ENCODE measurements around the gene CEP70. TPM values are rescaled to one million over a fixed set of nuclear protein-coding genes. Genes with fewer than 3 reads are reported as not detected.
"Not testable (repeated sequence)": the region's sequence is repeated elsewhere in the genome, so short reads cannot be mapped to it uniquely, and the experiment has no call there.

Gene CEP70
- total RNA-seq, 1 donor from 2014 or later: 22.0 TPM

- intact Hi-C loops (cut with DNase I): loop anchor here (10.0 kb wide), 1 partner anchor 237 kb away; the partner anchor contains the start of gene PIK3CB
- DNase-seq (ENCODE audit: low spot score): not testable (repeated sequence)
Observed at GRCh38 chr3:138597186-138597976, 3.3 kb upstream of the CEP70 start.

- intact Hi-C loops (cut with DNase I): loop anchor here (1.0 to 10.0 kb wide), 7 partner anchors 14 to 320 kb away; partner anchors contain the start of genes FAIM, MRAS and PIK3CB
- no peak for DNase-seq (ENCODE audit: low spot score)
Observed at GRCh38 chr3:138594935-138595610, 1.0 kb upstream of the CEP70 start.

- DNase-seq (ENCODE audit: low spot score): no peak
- intact Hi-C loops (cut with DNase I): loop anchor here (1.0 to 10.0 kb wide), 7 partner anchors 15 to 322 kb away; partner anchors contain the start of genes FAIM, MRAS and PIK3CB
Observed at GRCh38 chr3:138593488-138594149, 441 bp downstream of the CEP70 start.

- DNase-seq (ENCODE audit: low spot score): no peak
- intact Hi-C loops (cut with DNase I): loop anchor here (5.0 to 10.0 kb wide), 5 partner anchors 99 to 259 kb away; partner anchors contain the start of genes MRAS and PIK3CB
Observed at GRCh38 chr3:138591392-138591791, 2.7 kb downstream of the CEP70 start.

- DNase-seq (ENCODE audit: low spot score): no peak
- intact Hi-C loops (cut with DNase I): no loop called here
Observed at GRCh38 chr3:138588445-138588844, 5.6 kb downstream of the CEP70 start.

- DNase-seq (ENCODE audit: low spot score): no peak
- intact Hi-C loops (cut with DNase I): no loop called here
Observed at GRCh38 chr3:138587374-138587773, 6.7 kb downstream of the CEP70 start.

- no peak for DNase-seq (ENCODE audit: low spot score)
- intact Hi-C loops (cut with DNase I): no loop called here
Observed at GRCh38 chr3:138578961-138579574, 15.0 kb downstream of the CEP70 start.

GRCh38 chr3:138578141-138578540, 15.9 kb downstream of the CEP70 start:
- no peak for DNase-seq (ENCODE audit: low spot score)
- intact Hi-C loops (cut with DNase I): no loop called here

DNA sequence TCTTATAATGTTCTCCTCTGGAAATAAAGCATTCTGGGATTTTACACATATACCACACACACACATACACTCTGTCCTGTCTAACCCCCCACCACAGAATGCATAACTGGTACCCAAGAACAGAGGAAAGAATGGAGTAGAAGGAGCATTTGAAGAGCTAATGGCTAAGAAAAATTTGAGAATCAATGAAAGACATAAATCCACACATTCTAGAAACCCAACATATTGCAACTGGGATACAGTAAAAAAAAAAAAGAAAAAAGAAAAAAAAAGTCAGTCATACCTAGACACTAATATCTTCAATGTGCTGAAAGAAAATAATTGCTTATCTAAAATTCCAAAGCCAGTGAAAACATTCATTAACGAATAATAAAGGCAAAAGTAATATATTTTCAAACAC, 20.9 kb downstream of the CEP70 start:
- no peak for DNase-seq (ENCODE audit: low spot score)
- intact Hi-C loops (cut with DNase I): no loop called here

- intact Hi-C loops (cut with DNase I): not testable (repeated sequence)
Observed at GRCh38 chr3:138569624-138570023, 24.4 kb downstream of the CEP70 start.

GRCh38 chr3:138569090-138569489, 25.0 kb downstream of the CEP70 start:
- intact Hi-C loops (cut with DNase I): no loop called here
- no peak for DNase-seq (ENCODE audit: low spot score)

More at GRCh38 chr3:138569624-138570023, 24.4 kb downstream of the CEP70 start:
- not testable (repeated sequence) for DNase-seq (ENCODE audit: low spot score)

GRCh38 chr3:138567403-138567802, 26.7 kb downstream of the CEP70 start:
- intact Hi-C loops (cut with DNase I): no loop called here

DNA sequence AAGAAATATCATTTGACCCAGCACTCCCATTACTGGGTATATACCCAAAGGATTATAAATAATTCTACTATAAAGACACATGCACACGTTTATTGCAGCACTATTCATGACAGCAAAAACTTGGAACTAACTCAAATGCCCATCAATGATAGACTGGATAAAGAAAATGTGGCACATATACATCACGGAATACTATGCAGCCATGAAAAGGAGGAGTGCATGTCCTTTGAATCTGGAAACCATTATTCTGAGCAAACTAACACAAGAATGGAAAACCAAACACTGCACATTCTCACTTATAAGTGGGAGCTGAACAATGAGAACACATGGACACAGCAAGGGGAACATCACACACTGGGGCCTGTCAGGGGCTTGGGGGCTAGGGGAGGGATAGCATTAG, 27.8 kb downstream of the CEP70 start:
- intact Hi-C loops (cut with DNase I); DNase-seq (ENCODE audit: low spot score): not testable (repeated sequence)

More at GRCh38 chr3:138567403-138567802, 26.7 kb downstream of the CEP70 start:
- DNase-seq (ENCODE audit: low spot score): no peak

GRCh38 chr3:138562902-138563301, 31.2 kb downstream of the CEP70 start:
- intact Hi-C loops (cut with DNase I); DNase-seq (ENCODE audit: low spot score): not testable (repeated sequence)

GRCh38 chr3:138560501-138560900, 33.6 kb downstream of the CEP70 start:
- DNase-seq (ENCODE audit: low spot score): no peak

GRCh38 chr3:138559134-138559533, 34.9 kb downstream of the CEP70 start:
- DNase-seq (ENCODE audit: low spot score): no peak
- intact Hi-C loops (cut with DNase I): no loop called here

More at GRCh38 chr3:138560501-138560900, 33.6 kb downstream of the CEP70 start:
- intact Hi-C loops (cut with DNase I): no loop called here

DNA sequence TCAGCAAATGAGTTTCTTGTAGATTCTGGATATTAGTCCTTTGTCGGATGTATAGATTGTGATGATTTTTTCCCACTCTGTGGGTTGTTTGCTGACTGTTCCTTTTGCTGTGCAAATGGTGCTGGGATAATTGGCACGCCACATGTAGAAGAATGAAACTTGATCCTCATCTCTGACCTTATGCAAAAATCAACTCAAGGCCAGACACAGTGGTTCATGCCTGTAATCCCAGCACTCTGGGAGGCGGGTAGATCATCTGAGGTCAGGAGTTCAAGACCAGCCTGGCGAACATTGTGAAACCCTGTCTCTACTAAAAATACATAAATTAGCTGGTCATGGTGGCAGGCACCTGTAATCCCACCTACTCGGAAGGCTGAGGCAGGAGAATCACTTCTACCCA, 39.3 kb downstream of the CEP70 start:
- intact Hi-C loops (cut with DNase I); DNase-seq (ENCODE audit: low spot score): not testable (repeated sequence)

DNA sequence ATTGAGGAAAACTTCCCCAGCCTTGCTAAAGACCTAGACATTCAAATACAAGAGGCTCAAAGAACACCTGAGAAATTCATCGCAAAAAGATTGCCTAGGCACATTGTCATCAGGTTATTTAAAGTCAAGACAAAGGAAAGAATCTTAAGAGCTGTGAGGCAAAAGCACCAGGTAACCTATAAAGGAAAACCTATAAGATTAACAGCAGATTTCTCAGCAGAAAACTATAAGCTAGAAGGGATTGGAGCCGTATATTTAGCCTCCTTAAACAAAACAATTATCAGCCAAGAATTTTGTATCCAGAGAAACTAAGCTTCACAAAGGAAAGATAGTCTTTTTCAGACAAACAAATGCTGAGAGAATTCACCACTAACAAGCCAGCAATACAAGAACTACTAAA, 43.1 kb downstream of the CEP70 start:
- not testable (repeated sequence) for DNase-seq (ENCODE audit: low spot score)

DNA sequence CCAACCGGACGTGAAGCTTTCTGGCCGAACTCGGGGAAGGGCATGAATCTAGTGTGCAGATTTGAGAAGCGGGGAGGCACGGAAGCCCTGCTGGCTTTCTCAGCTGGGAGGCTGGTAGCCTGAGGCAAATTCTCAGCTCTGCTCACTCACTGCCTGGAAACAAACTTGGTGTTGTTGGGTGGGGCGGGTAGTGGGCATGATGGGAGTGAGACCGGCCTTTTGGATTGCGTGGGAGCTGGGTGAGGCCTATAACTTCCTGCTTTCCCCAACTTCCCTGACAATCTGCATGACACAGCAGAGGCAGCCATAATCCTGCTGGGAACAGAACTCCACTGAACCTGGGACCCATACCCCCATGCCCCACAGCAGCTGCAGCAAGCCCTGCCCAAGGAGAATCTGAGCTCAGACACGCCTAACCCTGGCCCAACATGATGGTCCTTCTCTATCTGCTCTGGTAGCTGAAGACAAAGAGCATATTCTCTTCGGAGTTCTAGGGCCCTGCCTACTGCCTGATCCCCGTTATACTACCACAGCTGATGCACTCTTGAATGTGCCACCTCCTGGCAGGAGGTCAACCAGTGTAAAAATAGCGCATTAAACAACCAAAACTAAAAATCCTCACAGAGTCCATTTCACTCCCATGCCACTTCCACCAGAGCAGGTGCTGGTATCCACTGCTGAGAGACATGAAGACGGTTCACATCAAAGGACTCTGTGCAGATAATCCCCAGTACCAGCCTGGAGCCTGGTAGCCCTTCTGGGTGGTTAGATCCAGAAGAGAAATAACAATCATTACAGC, 44.7 kb downstream of the CEP70 start:
- no peak for DNase-seq (ENCODE audit: low spot score)
- intact Hi-C loops (cut with DNase I): no loop called here

More for the DNA sequence above, 43.1 kb downstream of the CEP70 start:
- intact Hi-C loops (cut with DNase I): not testable (repeated sequence)

All from cardiac septum (tissue), 1 donor.